ENCODE measurements around the gene CADPS. TPM values are rescaled to one million over a fixed set of nuclear protein-coding genes. Genes with fewer than 3 reads are reported as not detected.

Gene CADPS
- total RNA-seq, 1 experiment from 2014 or later, result not detected

DNA sequence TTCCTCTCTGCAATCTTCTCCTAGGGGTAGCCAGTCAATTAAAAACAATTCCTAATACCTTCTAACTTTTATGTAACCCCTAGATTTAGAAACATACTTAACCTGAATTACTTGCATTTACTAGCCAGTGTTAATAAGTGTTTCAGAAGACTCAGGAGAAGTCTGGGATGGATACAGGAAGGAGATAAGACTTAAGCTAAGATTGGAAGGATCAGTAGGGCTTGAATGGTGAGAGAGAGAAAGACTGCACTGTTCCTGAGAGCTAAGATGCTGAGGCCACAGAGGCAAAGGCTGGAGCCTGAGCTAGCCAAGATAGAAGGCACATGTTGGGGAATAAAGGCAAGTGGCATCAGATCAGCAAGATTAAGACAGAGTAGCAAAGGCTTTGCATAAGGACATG is 30.1 kb upstream of the CADPS start:
- intact Hi-C loops (cut with micrococcal nuclease; ENCODE audit: unreplicated experiment), result no loop called here
- TF ChIP-seq, protein P1, sequence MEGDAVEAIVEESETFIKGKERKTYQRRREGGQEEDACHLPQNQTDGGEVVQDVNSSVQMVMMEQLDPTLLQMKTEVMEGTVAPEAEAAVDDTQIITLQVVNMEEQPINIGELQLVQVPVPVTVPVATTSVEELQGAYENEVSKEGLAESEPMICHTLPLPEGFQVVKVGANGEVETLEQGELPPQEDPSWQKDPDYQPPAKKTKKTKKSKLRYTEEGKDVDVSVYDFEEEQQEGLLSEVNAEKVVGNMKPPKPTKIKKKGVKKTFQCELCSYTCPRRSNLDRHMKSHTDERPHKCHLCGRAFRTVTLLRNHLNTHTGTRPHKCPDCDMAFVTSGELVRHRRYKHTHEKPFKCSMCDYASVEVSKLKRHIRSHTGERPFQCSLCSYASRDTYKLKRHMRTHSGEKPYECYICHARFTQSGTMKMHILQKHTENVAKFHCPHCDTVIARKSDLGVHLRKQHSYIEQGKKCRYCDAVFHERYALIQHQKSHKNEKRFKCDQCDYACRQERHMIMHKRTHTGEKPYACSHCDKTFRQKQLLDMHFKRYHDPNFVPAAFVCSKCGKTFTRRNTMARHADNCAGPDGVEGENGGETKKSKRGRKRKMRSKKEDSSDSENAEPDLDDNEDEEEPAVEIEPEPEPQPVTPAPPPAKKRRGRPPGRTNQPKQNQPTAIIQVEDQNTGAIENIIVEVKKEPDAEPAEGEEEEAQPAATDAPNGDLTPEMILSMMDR (IDR thresholded peaks at IDR 0.05; ENCODE audit: unreplicated experiment), result no peak
- Mint-ChIP-seq H3K4me1 (ENCODE audit: low read depth, unreplicated experiment) (no peaks in the 10 kb centered on the region), H3K9me3 (ENCODE audit: low read depth, unreplicated experiment) (no peaks in the 10 kb centered on the region), H3K27ac (ENCODE audit: unreplicated experiment) (no peak overlapping the region), H3K36me3 (ENCODE audit: insufficient read depth, unreplicated experiment) (no peaks in the 10 kb centered on the region), H3K4me3 (ENCODE audit: low read depth, unreplicated experiment) (no peak overlapping the region), H3K27me3 (ENCODE audit: unreplicated experiment) (peaks cover 23% of the 10 kb centered on the region)
- no peak for DNase-seq
- no TSS peak for BruUV-seq (replicated peaks)
- CTCF ChIA-PET, result interaction anchor here (1.1 kb wide), 1 partner anchor 10 kb away, joined by 4 read pairs; no protein-coding TSS in a partner anchor

DNA sequence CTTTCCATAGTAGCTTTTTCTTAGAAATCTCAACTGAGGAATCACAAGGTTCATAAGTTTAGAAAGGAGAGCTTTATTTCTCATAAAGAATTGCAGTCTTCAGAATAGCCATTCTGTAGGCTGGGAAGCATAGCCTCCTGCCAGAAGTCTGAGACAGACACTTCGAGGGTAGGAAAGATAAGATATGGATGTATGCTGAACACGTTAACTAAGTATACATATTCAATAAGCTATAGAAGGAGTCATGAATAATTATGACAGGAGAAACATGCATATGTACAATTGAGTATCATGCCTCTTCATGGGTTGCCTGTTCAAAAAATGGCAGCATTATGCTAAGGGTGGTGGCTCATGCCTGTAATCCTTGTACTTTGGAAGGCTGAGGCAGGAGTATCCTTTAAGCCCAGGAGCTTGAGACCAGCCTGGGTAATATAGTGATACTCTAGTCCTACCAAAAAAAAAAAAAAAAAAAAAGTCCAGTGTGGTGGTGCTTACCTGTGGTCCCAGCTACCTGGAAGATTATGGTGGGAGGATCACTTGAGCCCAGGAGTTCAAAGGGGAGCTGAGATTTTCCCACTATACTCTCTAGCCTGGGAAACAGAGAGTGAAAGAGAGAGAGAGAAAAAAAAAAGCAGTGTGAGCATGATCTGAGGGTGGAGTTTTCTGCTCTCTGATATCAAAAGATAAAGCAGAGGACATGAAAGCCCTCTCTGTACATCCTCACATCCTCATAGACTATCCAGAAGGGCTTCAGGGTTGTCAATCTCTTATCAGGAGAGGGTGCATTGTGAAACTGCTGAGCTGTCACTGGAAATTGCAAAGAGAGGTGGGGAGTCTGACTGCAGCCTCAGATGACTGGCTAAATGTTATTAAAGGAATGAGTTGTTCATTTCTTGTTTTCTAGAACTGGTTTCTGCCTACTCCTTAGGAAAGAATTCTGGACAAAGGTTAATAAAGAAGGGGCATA is 23.6 kb upstream of the CADPS start:
- Mint-ChIP-seq H3K36me3 (ENCODE audit: insufficient read depth, unreplicated experiment) (no peaks in the 10 kb centered on the region), H3K27me3 (ENCODE audit: unreplicated experiment) (peaks cover 15% of the 10 kb centered on the region), H3K4me1 (ENCODE audit: low read depth, unreplicated experiment) (no peaks in the 10 kb centered on the region), H3K9me3 (ENCODE audit: low read depth, unreplicated experiment) (no peaks in the 10 kb centered on the region), H3K27ac (ENCODE audit: unreplicated experiment) (no peak overlapping the region), H3K4me3 (ENCODE audit: low read depth, unreplicated experiment) (no peak overlapping the region)
- TF ChIP-seq, protein P1 (IDR thresholded peaks at IDR 0.05; ENCODE audit: unreplicated experiment), result no peak
- CTCF ChIA-PET, result no interaction called here
- intact Hi-C loops (cut with micrococcal nuclease; ENCODE audit: unreplicated experiment), result no loop called here
- no TSS peak for BruUV-seq (replicated peaks)
- DNase-seq, result no peak

DNA sequence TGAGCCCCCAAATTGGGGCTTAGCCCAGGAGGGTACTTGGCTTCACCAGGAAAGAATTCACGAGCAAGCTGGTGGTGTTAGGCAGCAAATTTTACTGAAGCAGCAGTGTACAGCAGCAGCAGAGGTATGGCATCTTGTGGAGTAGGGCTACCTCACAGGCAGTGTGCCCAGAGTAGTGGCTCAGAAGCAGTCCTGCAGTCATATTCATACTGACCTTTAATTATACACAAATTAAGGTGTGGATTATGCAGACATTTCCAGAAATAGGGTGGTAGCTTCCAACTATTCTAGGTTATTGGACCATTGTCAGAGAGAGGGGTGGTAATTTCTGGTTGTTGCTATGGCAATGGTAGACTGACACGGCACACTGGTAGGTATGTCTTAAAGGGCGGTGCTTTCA is 20.7 kb upstream of the CADPS start:
- Mint-ChIP-seq H3K36me3 (ENCODE audit: insufficient read depth, unreplicated experiment) (no peaks in the 10 kb centered on the region), H3K27me3 (ENCODE audit: unreplicated experiment) (peaks cover 10% of the 10 kb centered on the region), H3K9me3 (ENCODE audit: low read depth, unreplicated experiment) (no peaks in the 10 kb centered on the region), H3K27ac (ENCODE audit: unreplicated experiment) (no peak overlapping the region), H3K4me3 (ENCODE audit: low read depth, unreplicated experiment) (no peak overlapping the region), H3K4me1 (ENCODE audit: low read depth, unreplicated experiment) (no peaks in the 10 kb centered on the region)
- CTCF ChIA-PET, result interaction anchor here (0.7 to 1.4 kb wide), 2 partner anchors 9 kb away, joined by 4 to 20 read pairs; no protein-coding TSS in a partner anchor
- no peak for DNase-seq
- BruUV-seq (replicated peaks), result no TSS peak
- TF ChIP-seq, protein P1 (IDR thresholded peaks at IDR 0.05; ENCODE audit: unreplicated experiment), result no peak
- intact Hi-C loops (cut with micrococcal nuclease; ENCODE audit: unreplicated experiment), result no loop called here

DNA sequence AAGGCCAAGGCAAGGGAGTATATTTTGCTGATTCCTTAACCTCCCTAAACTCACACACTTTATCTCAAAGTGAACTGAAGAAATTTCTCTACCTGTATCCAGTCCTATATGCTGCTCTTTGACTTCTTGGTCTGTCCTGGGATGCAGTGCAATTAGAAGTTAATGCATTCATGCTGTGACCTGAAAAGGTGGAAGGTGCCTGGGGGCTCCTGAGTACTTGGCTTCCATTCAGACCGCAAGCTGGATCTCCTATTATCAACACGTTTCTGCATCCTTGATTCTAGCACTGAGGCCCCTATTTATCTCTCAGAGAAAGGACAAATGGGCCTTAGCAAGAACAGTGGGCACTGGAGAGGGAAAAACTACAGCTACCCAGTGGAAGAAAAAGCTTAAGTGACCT is 17.7 kb upstream of the CADPS start:
- H3K9me3 Mint-ChIP-seq (ENCODE audit: low read depth, unreplicated experiment), result no peaks in the 10 kb centered on the region
- peaks cover 3% of the 10 kb centered on the region for H3K27me3 Mint-ChIP-seq (ENCODE audit: unreplicated experiment)
- H3K36me3 Mint-ChIP-seq (ENCODE audit: insufficient read depth, unreplicated experiment), result no peaks in the 10 kb centered on the region
- CTCF ChIA-PET, result no interaction called here
- H3K4me1 Mint-ChIP-seq (ENCODE audit: low read depth, unreplicated experiment), result no peaks in the 10 kb centered on the region
- no peak overlapping the region for H3K27ac Mint-ChIP-seq (ENCODE audit: unreplicated experiment)
- H3K4me3 Mint-ChIP-seq (ENCODE audit: low read depth, unreplicated experiment), result no peak overlapping the region
- TF ChIP-seq, protein P1 (IDR thresholded peaks at IDR 0.05; ENCODE audit: unreplicated experiment), result no peak
- BruUV-seq (replicated peaks), result no TSS peak
- no peak for DNase-seq
- intact Hi-C loops (cut with micrococcal nuclease; ENCODE audit: unreplicated experiment), result no loop called here
